OCI-LY7 (cell line): ENCODE data around the gene CHRNB2.

Experiments
- EZH2phosphoT487 ChIP-seq: fragments of 200-600 bp; sonication (generic); IDR thresholded peaks from 2 replicates; pipeline ENCODE4 v1.6.1; 2018; ENCODE audit warnings: low read depth, borderline replicate concordance, mild to moderate bottlenecking, mixed run types, antibody characterized with exemption, low read length, moderate library complexity, mixed read lengths
- TF ChIP-seq, protein P1 (sequence below): fragments of 200-600 bp; sonication (generic); conservative IDR thresholded peaks from 2 replicates; pipeline ENCODE4 v1.5.1; 2014; ENCODE audit warnings: mild to moderate bottlenecking, antibody characterized with exemption, low read length, moderate library complexity, mixed read lengths

DNA sequence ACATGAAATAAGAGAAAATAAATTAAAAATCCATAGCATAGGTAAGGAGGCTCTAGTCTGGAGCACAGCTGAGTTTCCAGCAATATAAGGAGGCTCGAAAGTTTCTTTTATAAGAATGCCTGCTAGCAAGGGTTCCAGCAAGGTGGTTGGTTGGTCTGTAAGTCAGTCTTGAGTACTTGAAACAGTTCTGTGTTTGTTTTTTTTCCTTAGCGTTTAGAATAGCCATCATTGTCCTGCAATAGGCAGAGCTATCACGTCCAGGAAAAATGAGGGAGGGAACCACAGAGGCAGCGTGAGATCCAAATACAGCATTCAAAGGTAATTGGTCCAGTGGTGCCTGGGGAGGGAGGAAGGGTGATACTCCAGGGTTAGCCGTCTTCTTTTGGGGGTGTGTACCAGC lies 17.5 kb upstream of the CHRNB2 start:
- TF ChIP-seq, protein P1, sequence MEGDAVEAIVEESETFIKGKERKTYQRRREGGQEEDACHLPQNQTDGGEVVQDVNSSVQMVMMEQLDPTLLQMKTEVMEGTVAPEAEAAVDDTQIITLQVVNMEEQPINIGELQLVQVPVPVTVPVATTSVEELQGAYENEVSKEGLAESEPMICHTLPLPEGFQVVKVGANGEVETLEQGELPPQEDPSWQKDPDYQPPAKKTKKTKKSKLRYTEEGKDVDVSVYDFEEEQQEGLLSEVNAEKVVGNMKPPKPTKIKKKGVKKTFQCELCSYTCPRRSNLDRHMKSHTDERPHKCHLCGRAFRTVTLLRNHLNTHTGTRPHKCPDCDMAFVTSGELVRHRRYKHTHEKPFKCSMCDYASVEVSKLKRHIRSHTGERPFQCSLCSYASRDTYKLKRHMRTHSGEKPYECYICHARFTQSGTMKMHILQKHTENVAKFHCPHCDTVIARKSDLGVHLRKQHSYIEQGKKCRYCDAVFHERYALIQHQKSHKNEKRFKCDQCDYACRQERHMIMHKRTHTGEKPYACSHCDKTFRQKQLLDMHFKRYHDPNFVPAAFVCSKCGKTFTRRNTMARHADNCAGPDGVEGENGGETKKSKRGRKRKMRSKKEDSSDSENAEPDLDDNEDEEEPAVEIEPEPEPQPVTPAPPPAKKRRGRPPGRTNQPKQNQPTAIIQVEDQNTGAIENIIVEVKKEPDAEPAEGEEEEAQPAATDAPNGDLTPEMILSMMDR = no peak
- TF ChIP-seq EZH2phosphoT487 = no peak
